Stomach (tissue), 9 donors: ENCODE measurements around the gene YIF1B. TPM values are rescaled to one million over a fixed set of nuclear protein-coding genes. Genes with fewer than 3 reads are reported as not detected.

Source experiments
- DNase-seq, 2 donors: peaks; one replicate each; pipeline versions ENCODE4 v3.0.0 to v3.0.0-alpha.2; 2013 to 2019
- H3K27ac ChIP-seq, 5 donors: fragments of 200-600 bp in 4 of 5; sonication (generic) in 4 of 5; one replicate each; pipeline ENCODE4 v1.5.1; 2013 to 2019; ENCODE audit warnings: mild to moderate bottlenecking in 1 of 5, moderate library complexity in 1 of 5
- H3K27me3 ChIP-seq, 3 donors: fragments of 200-600 bp; sonication (generic); one replicate each; pipeline ENCODE4 v1.5.1; 2017 to 2019; ENCODE audit warnings: mixed run types in 1 of 3
- H3K36me3 ChIP-seq, 4 donors: fragments of 200-600 bp; sonication (generic); 1 replicate in 3 of 4; 2 replicates in 1 of 4; pipeline ENCODE4 v1.5.1; 2016 to 2019
- H3K4me1 ChIP-seq, 4 donors: fragments of 200-600 bp; sonication (generic); one replicate each; pipeline ENCODE4 v1.5.1; 2016 to 2019
- H3K4me3 ChIP-seq, 4 donors: fragments of 200-600 bp; sonication (generic) in 3 of 4; one replicate each; pipeline ENCODE4 v1.5.1; 2016 to 2019; ENCODE audit warnings: mild to moderate bottlenecking in 1 of 4
- H3K9me3 ChIP-seq, 4 donors: fragments of 200-600 bp; sonication (generic); one replicate each; pipeline ENCODE4 v1.5.1; 2016 to 2019
- EP300 ChIP-seq: sonication (generic); formaldehyde crosslinking; IDR thresholded peaks from one replicate; pipeline ENCODE4 v1.6.1; 2017; ENCODE audit warnings: antibody characterized with exemption
- POLR2A ChIP-seq, 4 donors: fragments of 450-650 bp; IDR thresholded peaks; one replicate each; pipeline ENCODE4 v1.6.1; 2016; ENCODE audit warnings: antibody characterized with exemption in 4 of 4, control low read depth in 2 of 4, mild to moderate bottlenecking in 1 of 4, moderate library complexity in 1 of 4
- POLR2AphosphoS5 ChIP-seq, 3 donors: sonication (generic); formaldehyde crosslinking; IDR thresholded peaks; one replicate each; pipeline ENCODE4 v1.6.1; 2016; ENCODE audit warnings: antibody characterized with exemption in 3 of 3
- WGBS, 5 donors: extraction: QIAGEN DNeasy Blood & Tissue Kit in 3 of 5; methylation state at CpG; one replicate each; pipeline versions ENCODE4 v1.1.5 to v1.1.7; 2013 to 2018; 5-methylcytosine and 5-hydroxymethylcytosine counted together
- intact Hi-C: fragments of 100-400 bp; cut with DNase I; formaldehyde crosslinking; loops from one replicate; pipeline ENCODE4 v1.15.1; 2023; ENCODE audit warnings: low total_unique reads
- polyA plus RNA-seq, 3 donors: library from polyadenylated mRNA; stranded (reverse); fragments of 200-250 nt; gene quantifications; one replicate each; pipeline ENCODE4 v1.2.3, GENCODE V29; 2013
- total RNA-seq, 5 donors: library from RNA; depleted of rRNA; stranded (reverse); fragments of >200 nt; gene quantifications; one replicate each; pipeline versions ENCODE4 v1.1.0 to v1.2.3, GENCODE V29; 2014 to 2016
- TF ChIP-seq, protein P1 (sequence below), 7 experiments: fragments of 450-650 bp in 4 of 7; fragments of 200-600 bp in 3 of 7; sonication (generic) in 3 of 7; IDR thresholded peaks; one replicate each; pipeline ENCODE4 v1.5.1; 2016 to 2019; ENCODE audit warnings: antibody characterized with exemption in 7 of 7, control low read depth in 2 of 7, mild to moderate bottlenecking in 1 of 7
- donor health status: healthy with polysubstance abuse.
- donor health status: Bipolar disorder and iron deficiency.
- donor health status: healthy.

YIF1B gene
- total and polyA plus RNA-seq, 8 donors: 4.7 to 30.4 (median 15.7) TPM

DNA sequence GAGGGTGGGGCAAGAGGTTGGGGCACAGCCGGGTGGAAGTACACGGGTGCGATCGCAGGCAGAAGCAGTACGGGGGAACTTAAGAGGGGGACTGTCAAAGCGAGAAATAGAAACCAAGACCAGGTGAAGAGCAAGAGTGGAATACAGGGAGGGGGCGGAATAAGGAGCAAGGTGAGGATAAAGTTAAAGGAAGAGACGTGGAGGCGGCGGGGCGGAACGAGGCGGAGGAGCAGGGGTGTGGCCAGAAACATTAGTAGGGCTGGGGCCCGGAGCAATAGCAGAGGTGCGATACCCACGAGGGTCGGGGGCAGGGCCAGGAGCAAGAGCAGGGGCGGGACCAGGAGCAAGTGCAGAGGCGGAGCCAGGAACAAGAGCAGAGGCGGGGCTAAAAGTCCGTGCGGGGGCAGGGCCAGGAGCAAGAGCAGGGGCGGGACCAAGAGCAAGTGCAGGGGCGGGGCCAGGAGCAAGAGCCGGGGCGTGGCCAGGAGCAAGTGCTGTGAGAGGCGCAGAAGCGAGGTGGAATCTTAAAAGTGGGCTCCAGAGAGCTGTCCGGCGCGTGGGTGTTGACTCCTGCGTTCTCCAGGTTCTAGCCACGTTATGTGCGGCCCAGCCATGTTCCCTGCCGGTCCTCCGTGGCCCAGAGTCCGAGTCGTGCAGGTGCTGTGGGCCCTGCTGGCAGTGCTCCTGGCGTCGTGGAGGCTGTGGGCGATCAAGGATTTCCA lies 21.1 kb upstream of the YIF1B start:
- 1 to 6% (median 3%) methylated on average over 41 of the region's 41 CpGs for WGBS, 5 donors
- Histone ChIP-seq H3K36me3 (peaks cover 0 to 24% (median 0%) of the 10 kb centered on the region in 4 donors), H3K4me1 (peaks cover 7 to 27% (median 17%) of the 10 kb centered on the region in 4 donors), H3K9me3 (no peaks in the 10 kb centered on the region), H3K27ac (peak overlapping the region; percentile 91 to 98 (median 97)), H3K4me3 (peak overlapping the region; percentile 61 to 79 (median 69)), H3K27me3 (no peaks in the 10 kb centered on the region)
- intact Hi-C loops: no loop called here
- peak in 1 of 3 donors; percentile 10 for TF ChIP-seq POLR2AphosphoS5 (IDR thresholded peaks at IDR 0.05)
- TF ChIP-seq POLR2A (IDR thresholded peaks at IDR 0.05): no peak
- no peak for TF ChIP-seq EP300
- TF ChIP-seq, protein P1, sequence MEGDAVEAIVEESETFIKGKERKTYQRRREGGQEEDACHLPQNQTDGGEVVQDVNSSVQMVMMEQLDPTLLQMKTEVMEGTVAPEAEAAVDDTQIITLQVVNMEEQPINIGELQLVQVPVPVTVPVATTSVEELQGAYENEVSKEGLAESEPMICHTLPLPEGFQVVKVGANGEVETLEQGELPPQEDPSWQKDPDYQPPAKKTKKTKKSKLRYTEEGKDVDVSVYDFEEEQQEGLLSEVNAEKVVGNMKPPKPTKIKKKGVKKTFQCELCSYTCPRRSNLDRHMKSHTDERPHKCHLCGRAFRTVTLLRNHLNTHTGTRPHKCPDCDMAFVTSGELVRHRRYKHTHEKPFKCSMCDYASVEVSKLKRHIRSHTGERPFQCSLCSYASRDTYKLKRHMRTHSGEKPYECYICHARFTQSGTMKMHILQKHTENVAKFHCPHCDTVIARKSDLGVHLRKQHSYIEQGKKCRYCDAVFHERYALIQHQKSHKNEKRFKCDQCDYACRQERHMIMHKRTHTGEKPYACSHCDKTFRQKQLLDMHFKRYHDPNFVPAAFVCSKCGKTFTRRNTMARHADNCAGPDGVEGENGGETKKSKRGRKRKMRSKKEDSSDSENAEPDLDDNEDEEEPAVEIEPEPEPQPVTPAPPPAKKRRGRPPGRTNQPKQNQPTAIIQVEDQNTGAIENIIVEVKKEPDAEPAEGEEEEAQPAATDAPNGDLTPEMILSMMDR (IDR thresholded peaks at IDR 0.05): no peak
- peak; percentile 98 for DNase-seq

DNA sequence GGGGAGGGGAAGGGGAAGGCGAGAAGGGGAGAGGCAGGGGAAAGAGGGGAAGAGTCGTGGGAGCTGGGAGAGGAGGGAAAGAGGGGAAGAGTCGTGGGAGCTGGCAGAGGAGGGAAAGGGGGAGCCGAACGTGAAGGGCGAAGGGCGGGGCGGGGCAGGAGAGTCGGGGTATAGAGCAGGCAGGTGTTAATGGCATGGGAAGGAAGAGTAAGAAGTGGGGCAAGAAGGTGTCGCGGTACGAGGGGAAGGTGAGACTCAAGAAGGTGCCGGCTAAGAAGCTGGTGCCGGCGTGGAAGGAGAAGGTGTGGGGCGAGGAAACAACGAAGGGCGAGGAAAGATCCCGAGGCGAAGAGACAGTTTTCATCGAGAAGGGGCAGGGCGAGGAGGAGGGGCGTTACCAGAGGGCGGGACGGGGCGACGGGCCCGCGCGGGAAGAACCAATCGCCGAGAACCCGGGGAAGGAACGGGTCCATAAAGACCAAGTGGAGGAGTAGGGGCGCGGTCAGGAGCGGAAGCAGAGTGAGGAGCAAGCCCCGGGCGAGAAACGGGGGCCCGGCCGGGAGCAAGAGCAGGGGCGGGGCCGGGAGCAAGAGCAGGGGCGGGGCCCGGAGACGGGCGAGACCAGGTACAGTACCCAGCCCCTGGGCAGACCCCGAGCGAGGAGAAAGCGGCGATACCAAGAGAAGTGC lies 20.3 kb upstream of the YIF1B start:
- peak overlapping the region; percentile 91 to 98 (median 97) for H3K27ac ChIP-seq
- peak; percentile 97 to 98 for DNase-seq
- TF ChIP-seq, protein P1 (IDR thresholded peaks at IDR 0.05): no peak
- TF ChIP-seq POLR2AphosphoS5 (IDR thresholded peaks at IDR 0.05): peak; percentile 66 to 90 (median 73)
- peaks cover 7 to 27% (median 17%) of the 10 kb centered on the region in 4 donors for H3K4me1 ChIP-seq
- peak overlapping the region; percentile 61 to 79 (median 69) for H3K4me3 ChIP-seq
- no peaks in the 10 kb centered on the region for H3K27me3 ChIP-seq
- H3K36me3 ChIP-seq: peaks cover 0 to 21% (median 0%) of the 10 kb centered on the region in 4 donors
- H3K9me3 ChIP-seq: no peaks in the 10 kb centered on the region
- 0 to 1% (median 1%) methylated on average over 46 to 52 of the region's 52 CpGs for WGBS, 5 donors
- intact Hi-C loops: no loop called here

DNA sequence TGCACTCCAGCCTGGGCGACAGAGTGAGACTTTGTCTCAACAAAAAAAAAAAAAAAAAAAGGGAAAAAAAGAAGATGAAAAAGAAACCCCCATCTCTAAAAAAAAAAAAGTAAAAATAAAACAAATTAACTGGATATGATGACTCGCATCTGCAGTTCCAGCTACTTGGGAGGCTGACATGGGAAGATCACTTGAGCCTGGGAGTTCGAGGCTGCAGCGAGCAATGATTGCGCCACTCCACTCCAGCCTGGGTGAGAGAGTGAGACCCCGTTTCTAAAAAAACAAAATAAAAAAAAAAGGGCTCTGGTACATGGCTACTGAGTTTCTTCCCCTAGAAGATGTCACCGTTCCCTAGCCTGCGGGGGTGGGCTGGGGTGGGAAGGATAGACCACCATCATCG lies 17.5 kb upstream of the YIF1B start:
- Histone ChIP-seq H3K27me3 (no peaks in the 10 kb centered on the region), H3K4me3 (no peak overlapping the region), H3K9me3 (no peaks in the 10 kb centered on the region), H3K4me1 (peaks cover 7 to 19% (median 14%) of the 10 kb centered on the region in 4 donors), H3K36me3 (peaks cover 0 to 14% (median 3%) of the 10 kb centered on the region in 4 donors), H3K27ac (no peak overlapping the region)
- WGBS, 5 donors: 86 to 94% (median 90%) methylated on average over 9 of the region's 9 CpGs
- DNase-seq: no peak
- TF ChIP-seq EP300: no peak
- no peak for TF ChIP-seq POLR2AphosphoS5 (IDR thresholded peaks at IDR 0.05)
- no peak for TF ChIP-seq POLR2A (IDR thresholded peaks at IDR 0.05)
- TF ChIP-seq, protein P1 (IDR thresholded peaks at IDR 0.05): no peak
- intact Hi-C loops: loop anchor here (5.0 kb wide), 1 partner anchor 86 kb away; no protein-coding TSS in a partner anchor

DNA sequence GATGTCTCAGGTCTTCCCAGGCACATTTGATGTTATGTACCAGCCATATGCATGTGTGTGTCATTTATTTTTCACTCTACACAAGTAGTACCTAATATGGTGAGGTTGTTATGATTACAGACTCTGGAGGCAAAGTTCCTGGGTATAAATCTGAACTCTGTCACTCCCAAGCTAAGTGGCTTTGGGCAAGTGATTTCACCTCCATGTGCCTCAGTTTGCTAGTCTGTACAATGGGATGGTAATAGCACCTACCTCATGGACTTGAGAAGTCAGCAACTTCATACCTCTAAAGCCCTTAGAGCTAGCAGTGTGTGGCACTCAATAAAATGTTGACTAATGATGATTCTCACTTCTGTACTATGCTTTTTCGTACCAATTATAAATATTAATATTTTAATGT lies 16.0 kb upstream of the YIF1B start:
- Histone ChIP-seq H3K4me3 (no peak overlapping the region), H3K27me3 (no peaks in the 10 kb centered on the region), H3K27ac (no peak overlapping the region), H3K36me3 (peaks cover 11 to 24% (median 18%) of the 10 kb centered on the region in 4 donors), H3K9me3 (no peaks in the 10 kb centered on the region), H3K4me1 (peaks cover 0 to 6% (median 2%) of the 10 kb centered on the region in 4 donors)
- intact Hi-C loops: loop anchor here (5.0 kb wide), 1 partner anchor 84 kb away; no protein-coding TSS in a partner anchor
- no peak for DNase-seq
- TF ChIP-seq EP300 (no peak), POLR2AphosphoS5 (IDR thresholded peaks at IDR 0.05) (no peak), POLR2A (IDR thresholded peaks at IDR 0.05) (no peak)
- TF ChIP-seq, protein P1 (IDR thresholded peaks at IDR 0.05): no peak
- WGBS, 5 donors: 72 to 87% (median 83%) methylated on average over 1 of the region's 1 CpG
